Suprapubic skin (tissue), 4 donors: Measurements from ENCODE around the gene OR2A5.

ENCODE experiments used
- EP300 ChIP-seq: sonication (generic); formaldehyde crosslinking; IDR thresholded peaks from one replicate; pipeline ENCODE4 v1.6.1; 2017; ENCODE audit warnings: antibody characterized with exemption
- POLR2A ChIP-seq, 2 donors: fragments of 450-650 bp; IDR thresholded peaks; one replicate each; pipeline ENCODE4 v1.6.1; 2017; ENCODE audit warnings: antibody characterized with exemption in 2 of 2, mild to moderate bottlenecking in 2 of 2, moderate library complexity in 2 of 2
- POLR2AphosphoS5 ChIP-seq, 3 donors: sonication (generic); formaldehyde crosslinking; IDR thresholded peaks; one replicate each; pipeline ENCODE4 v1.6.1; 2017; ENCODE audit warnings: antibody characterized with exemption in 3 of 3
- TF ChIP-seq, protein P1 (sequence below), 2 donors: fragments of 200-600 bp in 1 of 2; fragments of 450-650 bp in 1 of 2; sonication (generic) in 1 of 2; IDR thresholded peaks; one replicate each; pipeline ENCODE4 v1.5.1; 2016 to 2019; ENCODE audit warnings: antibody characterized with exemption in 2 of 2, mild to moderate bottlenecking in 1 of 2, moderate library complexity in 1 of 2

DNA sequence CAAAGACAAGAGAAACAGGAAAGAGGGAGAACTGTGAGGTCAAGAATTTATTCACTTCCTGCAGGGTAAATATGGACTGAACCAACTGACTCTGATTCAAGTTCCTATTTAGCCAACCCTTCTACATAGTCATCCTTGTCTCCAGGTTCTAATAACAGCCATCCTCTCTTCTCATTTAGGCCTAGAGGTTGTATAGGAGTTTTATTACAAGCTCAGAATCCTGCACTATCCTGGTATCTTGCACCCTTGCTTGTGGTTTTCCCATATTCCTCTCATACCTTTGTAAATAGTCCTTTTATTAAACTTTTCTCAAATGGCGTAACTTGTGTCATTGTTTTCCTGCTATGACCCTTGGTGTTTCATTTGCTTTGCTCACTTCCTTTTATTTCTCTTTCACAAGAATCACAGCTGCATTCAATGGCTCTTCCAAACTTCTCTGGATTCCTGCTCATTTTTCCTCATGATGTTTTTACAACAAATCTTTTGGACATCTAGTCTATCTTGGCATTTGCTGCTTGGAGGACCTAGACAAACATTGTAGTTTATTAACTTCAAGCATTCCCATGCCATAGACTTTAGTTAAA is 12.4 kb upstream of the OR2A5 start:
- TF ChIP-seq POLR2A (IDR thresholded peaks at IDR 0.05) (no peak), POLR2AphosphoS5 (IDR thresholded peaks at IDR 0.05) (no peak), EP300 (no peak)
- TF ChIP-seq, protein P1, sequence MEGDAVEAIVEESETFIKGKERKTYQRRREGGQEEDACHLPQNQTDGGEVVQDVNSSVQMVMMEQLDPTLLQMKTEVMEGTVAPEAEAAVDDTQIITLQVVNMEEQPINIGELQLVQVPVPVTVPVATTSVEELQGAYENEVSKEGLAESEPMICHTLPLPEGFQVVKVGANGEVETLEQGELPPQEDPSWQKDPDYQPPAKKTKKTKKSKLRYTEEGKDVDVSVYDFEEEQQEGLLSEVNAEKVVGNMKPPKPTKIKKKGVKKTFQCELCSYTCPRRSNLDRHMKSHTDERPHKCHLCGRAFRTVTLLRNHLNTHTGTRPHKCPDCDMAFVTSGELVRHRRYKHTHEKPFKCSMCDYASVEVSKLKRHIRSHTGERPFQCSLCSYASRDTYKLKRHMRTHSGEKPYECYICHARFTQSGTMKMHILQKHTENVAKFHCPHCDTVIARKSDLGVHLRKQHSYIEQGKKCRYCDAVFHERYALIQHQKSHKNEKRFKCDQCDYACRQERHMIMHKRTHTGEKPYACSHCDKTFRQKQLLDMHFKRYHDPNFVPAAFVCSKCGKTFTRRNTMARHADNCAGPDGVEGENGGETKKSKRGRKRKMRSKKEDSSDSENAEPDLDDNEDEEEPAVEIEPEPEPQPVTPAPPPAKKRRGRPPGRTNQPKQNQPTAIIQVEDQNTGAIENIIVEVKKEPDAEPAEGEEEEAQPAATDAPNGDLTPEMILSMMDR (IDR thresholded peaks at IDR 0.05): no peak
